ENCODE measurements around the gene LAMC2.

LAMC2 gene

DNA sequence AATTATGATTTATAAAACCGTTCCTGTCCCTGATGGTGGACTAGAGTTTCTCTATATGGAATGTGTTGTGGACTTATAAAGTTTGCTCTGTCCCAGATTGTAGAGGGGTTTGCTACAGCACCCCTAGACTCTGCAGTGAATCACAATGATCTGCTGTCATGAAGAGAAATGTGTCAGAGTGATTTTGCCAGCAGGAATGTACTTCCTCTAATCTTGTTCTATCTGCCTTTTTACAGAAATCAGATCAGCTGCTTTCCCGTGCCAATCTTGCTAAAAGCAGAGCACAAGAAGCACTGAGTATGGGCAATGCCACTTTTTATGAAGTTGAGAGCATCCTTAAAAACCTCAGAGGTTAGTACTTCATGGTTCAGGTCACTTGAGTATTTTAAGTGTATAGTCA, 52.0 kb downstream of the LAMC2 start:
- peak; percentile 3 for DNase-seq (ENCODE audit: low spot score)

DNA sequence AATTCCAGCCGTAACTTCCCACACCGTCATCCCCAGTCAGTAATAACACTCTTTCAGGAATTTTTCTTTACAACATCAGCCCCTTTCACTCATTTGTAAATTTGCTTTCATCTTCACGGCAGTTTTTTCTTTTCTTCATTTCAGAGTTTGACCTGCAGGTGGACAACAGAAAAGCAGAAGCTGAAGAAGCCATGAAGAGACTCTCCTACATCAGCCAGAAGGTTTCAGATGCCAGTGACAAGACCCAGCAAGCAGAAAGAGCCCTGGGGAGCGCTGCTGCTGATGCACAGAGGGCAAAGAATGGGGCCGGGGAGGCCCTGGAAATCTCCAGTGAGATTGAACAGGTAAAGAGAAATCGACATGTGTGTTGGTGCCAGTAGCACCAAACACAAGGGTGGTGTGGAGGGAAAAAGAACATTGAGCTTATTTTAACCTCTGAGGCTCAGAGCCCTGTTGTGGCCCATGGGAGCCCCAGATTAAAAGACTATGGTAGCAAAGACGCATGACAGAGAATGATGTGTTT, 53.2 kb downstream of the LAMC2 start:
- peak; percentile 27 for DNase-seq (ENCODE audit: low spot score)

DNA sequence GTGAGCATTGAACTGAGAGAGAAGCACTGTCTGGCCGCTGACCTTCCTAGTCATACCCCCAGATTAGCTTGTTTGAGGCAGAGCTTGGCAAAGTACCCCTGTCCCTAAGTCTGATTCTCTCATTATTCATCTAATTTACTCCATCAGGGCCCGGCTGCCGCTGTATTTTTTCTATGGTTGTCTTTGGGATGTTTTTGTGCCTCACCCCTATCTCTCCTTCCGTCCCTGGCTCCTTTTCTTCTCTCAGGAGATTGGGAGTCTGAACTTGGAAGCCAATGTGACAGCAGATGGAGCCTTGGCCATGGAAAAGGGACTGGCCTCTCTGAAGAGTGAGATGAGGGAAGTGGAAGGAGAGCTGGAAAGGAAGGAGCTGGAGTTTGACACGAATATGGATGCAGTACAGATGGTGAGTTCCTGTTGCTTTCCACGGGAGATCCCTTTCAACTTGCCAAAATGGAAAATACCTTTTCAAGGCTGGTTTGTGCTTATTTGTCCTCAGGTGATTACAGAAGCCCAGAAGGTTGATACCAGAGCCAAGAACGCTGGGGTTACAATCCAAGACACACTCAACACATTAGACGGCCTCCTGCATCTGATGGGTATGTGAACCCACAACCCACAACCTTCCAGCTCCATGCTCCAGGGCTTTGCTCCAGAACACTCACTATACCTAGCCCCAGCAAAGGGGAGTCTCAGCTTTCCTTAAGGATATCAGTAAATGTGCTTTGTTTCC, 53.9 kb downstream of the LAMC2 start:
- DNase-seq (ENCODE audit: low spot score): peak; percentile 21

DNA sequence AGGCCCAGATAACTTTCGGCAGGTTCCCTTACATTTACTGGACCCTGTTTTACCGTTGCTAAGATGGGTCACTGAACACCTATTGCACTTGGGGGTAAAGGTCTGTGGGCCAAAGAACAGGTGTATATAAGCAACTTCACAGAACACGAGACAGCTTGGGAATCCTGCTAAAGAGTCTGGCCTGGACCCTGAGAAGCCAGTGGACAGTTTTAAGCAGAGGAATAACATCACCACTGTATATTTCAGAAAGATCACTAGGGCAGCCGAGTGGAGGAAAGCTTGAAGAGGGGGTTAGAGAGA, 54.4 kb downstream of the LAMC2 start:
- DNase-seq (ENCODE audit: low spot score): no peak

DNA sequence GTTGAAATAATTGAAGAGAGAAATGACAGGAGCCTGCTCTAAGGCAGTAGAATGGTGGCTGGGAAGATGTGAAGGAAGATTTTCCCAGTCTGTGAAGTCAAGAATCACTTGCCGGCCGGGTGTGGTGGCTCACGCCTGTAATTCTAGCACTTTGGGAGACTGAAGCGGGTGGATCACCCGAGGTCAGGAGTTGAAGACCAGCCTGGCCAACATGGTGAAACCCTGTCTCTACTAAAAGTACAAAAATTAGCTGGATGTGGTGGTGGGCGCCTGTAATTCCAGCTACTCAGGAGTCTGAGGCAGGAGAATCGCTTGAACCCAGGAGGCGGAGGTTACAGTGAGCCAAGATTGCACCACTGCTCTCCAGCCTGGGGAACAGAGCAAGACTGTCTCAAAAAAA, 54.8 kb downstream of the LAMC2 start:
- DNase-seq (ENCODE audit: low spot score): peak; percentile 9

DNA sequence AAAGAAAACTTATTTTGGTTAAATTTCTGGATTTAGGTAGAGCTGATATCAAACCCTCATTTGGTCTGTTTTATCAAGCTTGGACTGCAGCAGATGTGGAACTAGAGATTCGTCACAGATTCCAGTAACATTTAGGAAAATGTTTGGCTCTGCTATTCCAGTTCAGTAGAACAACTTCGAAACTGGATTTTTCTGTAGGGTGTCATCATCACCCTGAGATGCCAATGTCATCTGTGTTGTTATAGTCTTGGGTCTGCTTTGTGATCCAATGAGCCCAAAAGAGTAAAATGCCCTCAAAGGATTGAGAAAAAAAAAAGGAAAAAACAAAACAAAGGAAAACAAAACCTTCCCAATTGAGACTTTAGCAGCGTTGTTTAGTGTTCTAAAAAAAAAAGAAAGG, 55.4 kb downstream of the LAMC2 start:
- no peak for DNase-seq (ENCODE audit: low spot score)

DNA sequence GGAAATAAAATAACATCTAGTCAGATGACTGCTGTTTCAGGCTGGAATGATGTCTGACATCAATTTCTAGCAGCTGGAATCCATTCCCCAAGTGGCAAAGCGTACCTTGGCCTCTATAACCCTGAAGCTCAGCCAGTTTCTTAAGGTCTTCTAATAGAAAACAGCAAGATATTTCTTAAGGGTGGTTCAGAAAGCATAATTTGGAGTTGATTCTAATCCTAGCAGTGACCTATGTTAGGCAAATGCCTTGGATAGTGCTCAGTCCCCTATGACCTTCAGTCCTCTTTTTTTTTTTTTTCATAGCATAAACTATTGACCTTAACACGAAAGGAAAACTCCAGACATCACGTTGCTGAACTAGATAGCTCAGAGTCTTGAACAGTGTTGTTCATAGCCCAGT, 56.5 kb downstream of the LAMC2 start:
- no peak for DNase-seq (ENCODE audit: low spot score)

DNA sequence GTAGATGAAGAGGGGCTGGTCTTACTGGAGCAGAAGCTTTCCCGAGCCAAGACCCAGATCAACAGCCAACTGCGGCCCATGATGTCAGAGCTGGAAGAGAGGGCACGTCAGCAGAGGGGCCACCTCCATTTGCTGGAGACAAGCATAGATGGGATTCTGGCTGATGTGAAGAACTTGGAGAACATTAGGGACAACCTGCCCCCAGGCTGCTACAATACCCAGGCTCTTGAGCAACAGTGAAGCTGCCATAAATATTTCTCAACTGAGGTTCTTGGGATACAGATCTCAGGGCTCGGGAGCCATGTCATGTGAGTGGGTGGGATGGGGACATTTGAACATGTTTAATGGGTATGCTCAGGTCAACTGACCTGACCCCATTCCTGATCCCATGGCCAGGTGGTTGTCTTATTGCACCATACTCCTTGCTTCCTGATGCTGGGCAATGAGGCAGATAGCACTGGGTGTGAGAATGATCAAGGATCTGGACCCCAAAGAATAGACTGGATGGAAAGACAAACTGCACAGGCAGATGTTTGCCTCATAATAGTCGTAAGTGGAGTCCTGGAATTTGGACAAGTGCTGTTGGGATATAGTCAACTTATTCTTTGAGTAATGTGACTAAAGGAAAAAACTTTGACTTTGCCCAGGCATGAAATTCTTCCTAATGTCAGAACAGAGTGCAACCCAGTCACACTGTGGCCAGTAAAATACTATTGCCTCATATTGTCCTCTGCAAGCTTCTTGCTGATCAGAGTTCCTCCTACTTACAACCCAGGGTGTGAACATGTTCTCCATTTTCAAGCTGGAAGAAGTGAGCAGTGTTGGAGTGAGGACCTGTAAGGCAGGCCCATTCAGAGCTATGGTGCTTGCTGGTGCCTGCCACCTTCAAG, 57.3 kb downstream of the LAMC2 start:
- peak; percentile 13 for DNase-seq (ENCODE audit: low spot score)

DNA sequence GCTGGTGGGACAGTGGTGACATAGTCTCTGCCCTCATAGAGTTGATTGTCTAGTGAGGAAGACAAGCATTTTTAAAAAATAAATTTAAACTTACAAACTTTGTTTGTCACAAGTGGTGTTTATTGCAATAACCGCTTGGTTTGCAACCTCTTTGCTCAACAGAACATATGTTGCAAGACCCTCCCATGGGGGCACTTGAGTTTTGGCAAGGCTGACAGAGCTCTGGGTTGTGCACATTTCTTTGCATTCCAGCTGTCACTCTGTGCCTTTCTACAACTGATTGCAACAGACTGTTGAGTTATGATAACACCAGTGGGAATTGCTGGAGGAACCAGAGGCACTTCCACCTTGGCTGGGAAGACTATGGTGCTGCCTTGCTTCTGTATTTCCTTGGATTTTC, 58.4 kb downstream of the LAMC2 start:
- DNase-seq (ENCODE audit: low spot score): peak; percentile 3

DNA sequence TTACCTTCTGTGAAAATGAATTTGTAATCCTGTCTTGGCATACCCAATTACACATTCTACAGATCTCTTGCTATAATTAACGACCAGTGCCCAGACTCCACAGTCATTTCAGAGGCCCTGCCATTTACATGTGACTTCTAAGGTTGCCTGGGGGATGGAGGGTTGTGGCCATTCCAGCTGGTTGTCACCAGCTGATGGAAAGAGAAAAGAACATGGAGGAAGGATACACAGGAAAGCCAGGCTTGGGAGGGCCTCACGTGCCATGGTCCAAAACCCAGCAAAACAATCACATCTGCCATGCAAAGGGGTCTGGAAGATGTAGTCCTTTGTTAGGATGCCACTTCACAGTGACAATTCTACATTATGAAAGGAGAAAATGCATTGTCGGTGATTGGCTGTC, 59.3 kb downstream of the LAMC2 start:
- peak; percentile 19 for DNase-seq (ENCODE audit: low spot score)

DNA sequence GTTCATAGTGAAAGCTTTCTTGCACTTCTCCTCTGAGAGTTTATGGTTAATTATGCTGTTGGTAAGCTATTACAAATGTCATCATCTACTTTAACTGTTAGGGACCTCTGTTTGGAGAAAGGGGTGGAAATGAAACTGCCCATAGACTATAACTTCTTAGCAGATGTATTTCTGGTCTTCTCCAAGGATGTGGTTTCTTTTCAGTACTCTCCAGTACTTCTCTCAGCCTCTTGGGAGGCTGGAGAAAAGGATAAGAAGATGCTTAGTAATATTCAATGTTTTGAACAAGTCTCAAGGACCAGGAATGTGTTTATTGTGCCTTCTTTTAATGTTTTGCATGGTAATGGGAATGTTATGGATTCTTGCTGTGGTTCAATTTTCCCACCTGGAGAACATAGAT, 60.4 kb downstream of the LAMC2 start:
- no peak for DNase-seq (ENCODE audit: low spot score)

DNA sequence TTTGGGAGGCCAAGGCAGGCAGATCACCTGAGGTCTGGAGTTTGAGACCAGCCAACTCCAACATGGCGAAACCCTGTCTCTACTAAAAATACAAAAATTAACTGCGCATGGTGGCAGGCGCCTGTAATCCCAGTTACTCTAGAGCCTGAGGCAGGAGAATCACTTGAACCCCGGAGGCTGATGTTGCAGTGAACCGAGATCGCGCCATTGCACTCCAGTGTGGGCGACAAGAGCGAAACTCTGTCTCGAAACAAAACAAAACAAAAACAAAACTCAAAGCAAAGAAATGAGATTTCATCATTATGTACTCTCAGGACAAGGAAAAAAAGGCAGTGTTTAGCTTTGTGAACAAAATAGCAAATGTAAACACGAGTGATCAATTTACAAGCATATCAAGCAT, 61.0 kb downstream of the LAMC2 start:
- DNase-seq (ENCODE audit: low spot score): peak; percentile 4

DNA sequence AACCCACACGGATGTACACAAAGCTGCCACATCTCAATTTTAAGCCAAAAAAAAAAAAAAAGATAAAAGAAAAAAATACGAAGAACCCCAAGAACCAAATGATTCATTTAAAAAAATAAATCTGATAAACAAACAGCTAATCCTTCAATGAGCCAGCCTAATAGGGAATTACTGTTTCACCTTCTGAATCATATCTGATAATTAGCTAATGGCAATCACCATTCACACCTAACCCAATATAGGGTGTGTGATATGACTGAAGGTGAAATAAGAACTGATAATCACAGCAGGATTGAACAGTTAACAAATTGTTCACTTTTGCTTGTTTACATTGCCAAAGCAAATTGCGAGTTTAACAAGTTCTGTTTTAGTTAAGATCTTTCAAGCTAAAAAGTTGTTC, 61.4 kb downstream of the LAMC2 start:
- DNase-seq (ENCODE audit: low spot score): no peak

DNA sequence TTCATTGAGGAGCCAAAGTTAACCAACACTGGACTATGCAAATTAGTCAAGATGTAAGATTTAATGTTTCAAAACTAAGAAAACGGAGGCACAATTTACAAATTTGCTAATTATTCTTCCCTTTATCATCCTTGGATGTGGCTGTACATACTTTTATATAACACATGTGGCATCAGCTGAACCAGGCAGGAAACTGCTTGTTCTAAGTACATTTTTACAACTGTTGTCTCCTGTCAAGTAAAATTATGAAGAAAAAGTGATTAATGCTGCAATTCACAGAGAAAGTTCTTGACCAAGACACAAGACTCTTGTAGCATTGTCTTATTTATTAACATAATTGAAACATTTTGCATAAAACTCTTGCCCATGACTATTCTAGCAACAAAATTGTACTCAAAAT, 61.9 kb downstream of the LAMC2 start:
- DNase-seq (ENCODE audit: low spot score): no peak

DNA sequence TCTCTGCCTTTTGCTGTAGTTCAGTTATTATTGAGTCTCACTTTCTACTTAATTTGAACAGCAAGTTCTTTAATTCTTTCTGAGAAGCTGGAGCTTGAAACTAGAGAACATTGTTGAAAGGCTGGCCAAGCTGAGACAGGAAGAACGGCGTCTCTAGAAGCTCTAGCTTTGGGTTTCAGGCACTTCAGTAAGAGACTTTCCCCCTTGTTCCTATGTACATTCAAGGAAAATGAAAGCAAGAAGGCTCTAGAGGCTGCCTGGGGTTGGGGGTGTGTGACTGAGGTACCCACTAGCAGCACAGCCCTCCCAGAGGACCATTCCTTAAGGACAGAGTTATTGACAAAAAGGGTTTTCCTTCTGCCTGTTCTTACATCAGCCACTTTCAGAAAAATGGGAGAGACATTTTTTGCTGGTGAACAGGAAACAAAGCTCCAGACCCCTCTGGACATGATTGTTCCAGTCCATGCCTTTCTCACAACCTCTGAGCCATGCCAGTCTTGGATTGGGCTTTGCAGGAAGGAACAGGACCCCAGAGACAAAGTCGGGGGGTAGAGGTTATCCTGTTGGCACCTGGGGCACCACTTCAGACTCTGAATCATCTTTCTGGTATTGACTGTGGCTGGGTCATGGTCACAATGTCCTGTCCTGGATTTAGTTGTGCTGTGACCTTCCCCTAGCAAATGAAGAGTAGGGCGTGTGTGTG, 63.1 kb downstream of the LAMC2 start:
- DNase-seq (ENCODE audit: low spot score): no peak

DNA sequence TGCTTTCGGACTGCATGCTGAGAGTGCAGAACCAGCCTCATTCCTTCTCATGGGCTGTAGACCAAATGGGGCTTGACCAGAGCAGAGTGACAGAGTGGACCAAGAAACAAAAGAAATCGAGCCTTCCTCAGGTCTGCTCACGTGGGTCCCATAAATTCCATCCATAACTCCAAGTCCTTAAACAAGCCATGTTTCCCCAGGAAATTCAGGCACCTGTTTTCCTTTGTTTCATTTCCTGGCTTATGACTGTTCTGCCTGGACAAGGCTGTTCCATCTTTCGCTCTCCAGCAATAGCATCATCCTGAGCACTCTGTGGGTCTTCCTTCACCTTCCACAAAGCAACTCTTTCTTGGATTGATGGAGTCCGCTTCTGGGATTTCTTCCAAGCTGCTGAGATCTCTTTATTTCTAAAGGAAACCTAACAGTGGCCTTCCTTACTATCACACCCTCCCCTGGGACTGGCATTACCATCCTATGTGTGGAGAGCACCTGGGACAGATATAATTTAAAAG, 63.9 kb downstream of the LAMC2 start:
- no peak for DNase-seq (ENCODE audit: low spot score)

DNA sequence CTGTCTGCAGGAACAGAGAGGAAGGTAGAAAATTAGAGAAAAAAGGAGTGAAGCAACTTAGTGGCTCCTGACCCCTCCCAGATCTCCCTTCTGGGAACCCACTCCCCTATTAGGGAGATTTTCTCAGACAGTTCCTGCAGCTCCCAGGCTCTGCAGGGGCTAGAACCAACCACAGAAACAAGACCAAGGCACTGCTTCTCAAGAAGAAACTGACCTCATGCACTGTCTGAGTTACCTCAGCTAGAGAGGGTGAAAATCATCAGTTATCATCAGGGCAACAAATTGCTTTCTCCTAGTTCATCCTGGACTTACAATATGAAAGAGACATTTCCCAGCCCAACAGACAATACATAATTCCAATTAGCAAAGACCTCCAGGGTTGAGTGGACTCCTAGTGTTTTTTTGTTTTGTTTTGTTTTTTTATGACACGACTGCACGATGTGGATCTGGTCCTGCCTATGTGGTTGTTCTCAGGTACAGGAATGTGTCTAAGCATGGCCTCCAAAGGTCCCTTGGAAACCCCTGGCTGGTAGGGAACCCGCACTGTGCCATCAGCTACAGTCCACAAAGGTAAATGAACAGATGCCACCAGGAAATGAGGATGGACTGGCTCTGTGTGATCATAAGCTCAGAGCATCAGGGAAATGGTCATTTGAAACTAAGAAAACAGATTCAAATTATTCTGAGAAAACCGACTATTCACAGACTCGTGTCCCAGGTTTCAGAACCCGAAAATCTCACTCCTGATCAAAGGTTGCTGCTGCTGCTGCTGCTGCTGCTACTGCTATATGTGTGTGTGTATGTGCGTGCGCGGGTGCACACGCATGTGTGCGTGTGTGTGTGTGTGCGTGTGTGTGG, 65.3 kb downstream of the LAMC2 start:
- DNase-seq (ENCODE audit: low spot score): no peak

DNA sequence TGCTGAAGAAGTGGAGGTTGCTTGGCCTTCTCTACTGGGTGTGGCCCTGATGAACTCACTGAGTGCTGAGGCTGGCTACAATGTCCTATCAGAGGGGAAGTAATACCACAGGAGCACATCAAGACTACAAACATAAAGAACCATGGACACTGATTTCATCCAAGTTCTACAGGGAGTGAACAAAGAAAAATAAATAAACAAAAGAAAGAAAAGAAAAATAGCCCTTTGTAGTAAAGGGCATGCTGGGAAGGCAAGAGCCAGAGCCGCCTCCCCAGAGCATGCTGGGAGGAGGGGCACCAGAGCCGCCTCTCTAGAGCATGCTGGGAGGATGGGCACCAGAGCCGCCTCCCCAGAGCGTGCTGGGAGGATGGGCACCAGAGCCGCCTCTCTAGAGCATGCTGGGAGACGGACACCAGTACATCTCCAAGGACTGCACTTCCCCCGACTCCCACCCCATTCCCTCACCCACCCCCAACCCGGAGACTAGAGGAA, 65.9 kb downstream of the LAMC2 start:
- no peak for DNase-seq (ENCODE audit: low spot score)

DNA sequence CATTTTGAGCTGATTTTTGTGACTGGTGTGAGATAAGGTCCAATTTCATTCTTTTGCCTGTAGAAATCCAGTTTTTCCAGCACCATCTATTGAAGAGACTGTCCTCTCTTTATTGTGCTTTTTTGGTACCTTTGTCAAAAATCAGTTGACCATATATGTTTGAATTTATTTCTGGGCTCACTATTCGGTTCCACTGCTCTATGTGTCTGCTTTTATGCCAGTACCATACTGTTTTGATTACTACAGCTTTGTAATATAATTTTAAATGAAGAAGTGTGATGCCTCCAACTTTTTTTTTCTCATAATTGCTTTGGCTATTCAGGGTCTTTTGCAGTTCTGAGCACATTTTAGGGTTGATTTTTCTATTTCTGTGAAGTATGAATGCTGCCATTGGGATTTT, 69.0 kb downstream of the LAMC2 start:
- DNase-seq (ENCODE audit: low spot score): no peak

DNA sequence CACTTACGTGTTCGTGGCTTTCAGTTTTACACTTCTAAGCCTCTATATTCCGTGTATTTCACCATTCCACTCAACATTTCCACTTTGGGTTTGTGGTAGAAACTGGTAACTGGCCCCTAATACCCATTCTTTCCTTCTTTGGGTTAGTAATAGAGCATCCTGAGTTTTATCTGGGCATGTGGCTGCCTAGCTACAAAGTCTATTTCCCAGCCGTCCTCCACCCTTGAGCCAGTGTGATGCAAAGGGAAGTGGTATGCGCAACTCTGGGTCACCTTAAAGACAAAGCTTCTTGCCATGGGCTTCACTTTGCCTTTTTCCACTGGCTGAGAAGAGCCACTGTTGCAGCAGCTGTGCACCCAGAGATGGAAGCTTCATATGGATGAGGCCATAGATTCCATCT, 73.9 kb downstream of the LAMC2 start:
- no peak for DNase-seq (ENCODE audit: low spot score)

DNA sequence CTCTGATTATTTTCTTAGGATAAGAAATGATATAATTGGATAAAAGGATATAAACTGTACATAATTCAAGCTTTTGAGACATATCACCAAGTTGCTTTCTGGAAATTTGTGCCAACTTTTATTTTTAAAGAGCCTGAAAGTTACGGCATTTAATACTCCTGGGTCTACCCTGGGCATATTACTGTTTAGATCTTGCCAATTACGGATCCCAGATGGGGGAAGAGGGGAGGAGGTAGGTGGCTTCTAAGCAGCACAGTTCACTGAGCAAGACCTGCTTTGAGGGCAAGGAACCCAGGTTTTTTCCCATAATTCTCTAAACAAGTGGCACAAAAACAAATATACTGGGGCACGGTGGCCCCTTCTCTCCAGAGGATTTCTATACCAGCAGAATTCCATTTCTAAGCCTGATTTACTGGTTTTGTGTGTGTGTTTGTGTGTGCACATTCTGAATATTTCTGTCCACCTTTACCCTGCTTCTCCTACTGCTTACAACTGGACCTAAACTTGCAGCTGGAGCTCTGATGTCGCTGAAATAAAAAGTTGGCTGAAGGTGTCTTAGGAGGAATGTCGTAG, 76.7 kb downstream of the LAMC2 start:
- no peak for DNase-seq (ENCODE audit: low spot score)
